Posterior vena cava (tissue), 2 donors: Measurements from ENCODE around the gene BRPF3. TPM values are rescaled to one million over a fixed set of nuclear protein-coding genes. Genes with fewer than 3 reads are reported as not detected.

Experiments
- total RNA-seq, 2 donors: library from RNA; stranded (reverse); fragmentation: NEBNext Ultra II Directional; extraction: Animal tissue kit (Norgen Biotek cat#: 25700); gene quantifications; one replicate each; pipeline ENCODE4 v1.2.1, GENCODE V29; 2021
- donor health status: DM: yes; HTN: yes; CAD: no.
- donor health status: DM: yes; HTN: yes; CAD: no.

Gene BRPF3
- total RNA-seq, 2 donors from 2014 or later = 16.2 to 22.8 TPM

Other genes with a start within 250 kb of the BRPF3 start
- under 1 TPM; 0.24 to 0.42 TPM for gene SLC26A8, start 172.1 kb upstream of the BRPF3 start, total RNA-seq
- gene MAPK14, start 168.9 kb upstream of the BRPF3 start, total RNA-seq = 10 to 100 TPM; 43.5 to 44.3 TPM
- gene MAPK13, start 66.2 kb upstream of the BRPF3 start, total RNA-seq = 10 to 100 TPM in 1 of 2 donors, 1 to 10 TPM in 1; 7.0 to 10.1 TPM
- under 1 TPM; 0.14 to 0.19 TPM for gene PNPLA1, start 73.3 kb downstream of the BRPF3 start, total RNA-seq
- not detected for gene BNIP5, start 140.1 kb downstream of the BRPF3 start, total RNA-seq
- gene ETV7, start 190.9 kb downstream of the BRPF3 start, total RNA-seq = under 1 TPM in 1 of 2 donors, not detected in 1; 0.57 TPM
- not detected for gene PXT1, start 246.1 kb downstream of the BRPF3 start, total RNA-seq
- 10 to 100 TPM; 52.6 to 54.3 TPM for gene KCTD20, start 246.3 kb downstream of the BRPF3 start, total RNA-seq